HG03432 (cell line): ENCODE measurements around the gene CHPF2.

Experiments used
- ATAC-seq: cut with Tn5 transposase; IDR thresholded peaks from one replicate; pipeline ENCODE4 v1.9.1; 2021; ENCODE audit warnings: mild to moderate bottlenecking, moderate library complexity; ENCODE audit not compliant: unreplicated experiment

Gene CHPF2

GRCh38 chr7:151281686-151282085 lies 49.4 kb downstream of the CHPF2 start:
- ATAC-seq = no peak

GRCh38 chr7:151282111-151282510 lies 49.8 kb downstream of the CHPF2 start:
- ATAC-seq = no peak

GRCh38 chr7:151283302-151283701 lies 51.0 kb downstream of the CHPF2 start:
- ATAC-seq = no peak

- ATAC-seq = no peak
These were observed 53.9 kb downstream of the CHPF2 start for GRCh38 chr7:151286148-151286547.
